ENCODE measurements around the gene ZKSCAN5. TPM values are rescaled to one million over a fixed set of nuclear protein-coding genes. Genes with fewer than 3 reads are reported as not detected.

The ZKSCAN5 gene
- total RNA-seq, 4 donors from 2014 or later: 6.1 to 10.2 (median 7.8) TPM

- ATAC-seq (ENCODE audit: low FRiP score): no peak
- no peak for DNase-seq (ENCODE audit: low spot score)
- TF ChIP-seq, protein P1, sequence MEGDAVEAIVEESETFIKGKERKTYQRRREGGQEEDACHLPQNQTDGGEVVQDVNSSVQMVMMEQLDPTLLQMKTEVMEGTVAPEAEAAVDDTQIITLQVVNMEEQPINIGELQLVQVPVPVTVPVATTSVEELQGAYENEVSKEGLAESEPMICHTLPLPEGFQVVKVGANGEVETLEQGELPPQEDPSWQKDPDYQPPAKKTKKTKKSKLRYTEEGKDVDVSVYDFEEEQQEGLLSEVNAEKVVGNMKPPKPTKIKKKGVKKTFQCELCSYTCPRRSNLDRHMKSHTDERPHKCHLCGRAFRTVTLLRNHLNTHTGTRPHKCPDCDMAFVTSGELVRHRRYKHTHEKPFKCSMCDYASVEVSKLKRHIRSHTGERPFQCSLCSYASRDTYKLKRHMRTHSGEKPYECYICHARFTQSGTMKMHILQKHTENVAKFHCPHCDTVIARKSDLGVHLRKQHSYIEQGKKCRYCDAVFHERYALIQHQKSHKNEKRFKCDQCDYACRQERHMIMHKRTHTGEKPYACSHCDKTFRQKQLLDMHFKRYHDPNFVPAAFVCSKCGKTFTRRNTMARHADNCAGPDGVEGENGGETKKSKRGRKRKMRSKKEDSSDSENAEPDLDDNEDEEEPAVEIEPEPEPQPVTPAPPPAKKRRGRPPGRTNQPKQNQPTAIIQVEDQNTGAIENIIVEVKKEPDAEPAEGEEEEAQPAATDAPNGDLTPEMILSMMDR (IDR thresholded peaks at IDR 0.05): no peak
Measured at GRCh38 chr7:99553039-99553438, 48.6 kb downstream of the ZKSCAN5 start.

GRCh38 chr7:99554939-99555338 is 50.5 kb downstream of the ZKSCAN5 start:
- no peak for DNase-seq (ENCODE audit: low spot score)
- TF ChIP-seq, protein P1 (IDR thresholded peaks at IDR 0.05): no peak
- ATAC-seq (ENCODE audit: low FRiP score): no peak

- TF ChIP-seq, protein P1 (IDR thresholded peaks at IDR 0.05): no peak
- ATAC-seq (ENCODE audit: low FRiP score): no peak
- no peak for DNase-seq (ENCODE audit: low spot score)
Measured at GRCh38 chr7:99557196-99557607, 52.7 kb downstream of the ZKSCAN5 start.

GRCh38 chr7:99557940-99558305 is 53.5 kb downstream of the ZKSCAN5 start:
- TF ChIP-seq, protein P1 (IDR thresholded peaks at IDR 0.05): no peak
- DNase-seq (ENCODE audit: low spot score) (no peak), ATAC-seq (ENCODE audit: low FRiP score) (peak; percentile 62)

DNA sequence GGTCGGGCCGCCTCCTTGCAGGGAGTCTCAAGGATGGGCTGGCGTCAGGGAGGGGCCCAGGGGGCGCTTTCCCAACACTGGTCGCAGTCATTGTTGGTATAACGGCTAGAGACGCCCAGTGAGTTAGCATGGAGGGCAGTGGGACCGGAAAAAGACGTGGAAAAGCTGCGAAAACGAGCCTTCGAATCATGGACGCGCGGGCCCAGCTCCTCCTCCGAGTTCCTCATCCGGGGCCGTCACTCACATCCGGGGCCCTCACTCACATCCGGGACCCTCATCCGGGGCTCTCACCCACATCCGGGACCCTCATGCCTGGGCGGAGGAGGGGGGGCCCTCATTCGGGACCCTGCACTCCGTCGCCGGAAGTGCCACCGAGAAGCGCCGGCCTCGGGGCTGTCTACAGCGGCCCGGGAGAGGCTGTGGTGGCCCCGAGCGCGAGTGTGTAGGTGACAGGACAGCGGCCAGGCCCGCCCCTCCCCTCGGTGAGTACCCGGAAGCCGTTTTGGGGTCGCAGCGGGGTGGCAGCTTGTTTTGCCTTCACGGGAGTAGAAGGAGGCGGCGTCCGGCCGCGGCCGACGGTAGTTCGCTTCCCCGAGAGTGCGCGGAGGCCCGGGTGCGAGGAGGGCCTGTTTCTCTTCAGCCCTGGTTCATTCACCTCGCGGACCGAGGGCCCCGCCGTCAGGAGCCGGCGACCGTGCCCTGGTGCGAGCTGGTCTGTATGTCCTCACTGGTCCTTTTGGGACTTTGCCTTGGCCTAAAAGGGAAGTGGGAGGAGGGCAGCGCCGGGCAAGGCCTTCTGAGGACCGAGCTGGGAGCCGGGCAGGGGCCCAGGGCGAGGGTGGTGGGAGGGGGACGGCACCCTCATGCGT is 54.1 kb downstream of the ZKSCAN5 start, which contains the start of gene ZNF655:
Gene ZNF655 (plus strand): TSS at position 337 of the 869 bp plus-strand sequence. CDS start 1,918 bp downstream, outside the sequence.
- DNase-seq (ENCODE audit: low spot score): peak; percentile 82
- peak; percentile 92 for ATAC-seq (ENCODE audit: low FRiP score)
- TF ChIP-seq, protein P1 (IDR thresholded peaks at IDR 0.05): no peak

GRCh38 chr7:99559175-99559915 is 54.9 kb downstream of the ZKSCAN5 start:
- no peak for DNase-seq (ENCODE audit: low spot score)
- TF ChIP-seq, protein P1 (IDR thresholded peaks at IDR 0.05): no peak
- peak; percentile 10 for ATAC-seq (ENCODE audit: low FRiP score)

Data from omental fat pad (tissue), 4 donors.